Cardiac muscle cell (in vitro differentiated cells and primary cell): Measurements from ENCODE around the gene NF2. TPM values are rescaled to one million over a fixed set of nuclear protein-coding genes. Genes with fewer than 3 reads are reported as not detected.
A peak's percentile ranks its signal among the peaks of the same experiment; 100 is the strongest.
"Not testable (repeated sequence)": the region's sequence is repeated elsewhere in the genome, so short reads cannot be mapped to it uniquely, and the experiment has no call there.

Experiments
- DNase-seq, 2 donors: peaks; one replicate each; pipeline versions ENCODE4 v3.0.0 to v3.0.0-alpha.2; 2010 to 2017; ENCODE audit warnings: low read depth in 1 of 2, low spot score in 1 of 2
- H3K27ac ChIP-seq: fragments of 200-600 bp; sonication (generic); 2 replicates; pipeline ENCODE4 v1.5.1; 2016
- H3K27me3 ChIP-seq: fragments of 200-600 bp; sonication (generic); 2 replicates; pipeline ENCODE4 v1.6.0; 2016; ENCODE audit warnings: control low read depth
- H3K36me3 ChIP-seq: fragments of 200-600 bp; sonication (generic); 2 replicates; pipeline ENCODE4 v1.5.1; 2016; ENCODE audit warnings: control low read depth
- H3K4me1 ChIP-seq: fragments of 200-600 bp; sonication (generic); 2 replicates; pipeline ENCODE4 v1.8.1; 2017; ENCODE audit warnings: low read depth, mild to moderate bottlenecking, mixed run types
- H3K4me3 ChIP-seq: fragments of 200-600 bp; sonication (generic); 2 replicates; pipeline ENCODE4 v1.5.1; 2016; ENCODE audit warnings: mild to moderate bottlenecking
- H3K9me3 ChIP-seq: fragments of 200-600 bp; sonication (generic); 2 replicates; pipeline ENCODE4 v1.5.1; 2017; ENCODE audit warnings: low read depth, mild to moderate bottlenecking, control low read depth
- polyA plus RNA-seq: library from polyadenylated mRNA; unstranded; fragments of >200 nt; fragmentation: Nextera tagmentation; extraction: Ambion mirVana; gene quantifications from 2 replicates; pipeline ENCODE4 v1.2.1, GENCODE V29; 2016
- total RNA-seq: library from RNA; depleted of rRNA; stranded (reverse); fragments of >200 nt; gene quantifications from 2 replicates; pipeline ENCODE4 v1.2.3, GENCODE V29; 2016
- TF ChIP-seq, protein P1 (sequence below): IDR thresholded peaks from 2 replicates; pipeline ENCODE4 v1.5.1; 2012; ENCODE audit warnings: low read depth, mild to moderate bottlenecking, low read length

Gene NF2
- total and polyA plus RNA-seq, 2 experiments from 2014 or later, result 32.8 to 40.2 TPM

DNA sequence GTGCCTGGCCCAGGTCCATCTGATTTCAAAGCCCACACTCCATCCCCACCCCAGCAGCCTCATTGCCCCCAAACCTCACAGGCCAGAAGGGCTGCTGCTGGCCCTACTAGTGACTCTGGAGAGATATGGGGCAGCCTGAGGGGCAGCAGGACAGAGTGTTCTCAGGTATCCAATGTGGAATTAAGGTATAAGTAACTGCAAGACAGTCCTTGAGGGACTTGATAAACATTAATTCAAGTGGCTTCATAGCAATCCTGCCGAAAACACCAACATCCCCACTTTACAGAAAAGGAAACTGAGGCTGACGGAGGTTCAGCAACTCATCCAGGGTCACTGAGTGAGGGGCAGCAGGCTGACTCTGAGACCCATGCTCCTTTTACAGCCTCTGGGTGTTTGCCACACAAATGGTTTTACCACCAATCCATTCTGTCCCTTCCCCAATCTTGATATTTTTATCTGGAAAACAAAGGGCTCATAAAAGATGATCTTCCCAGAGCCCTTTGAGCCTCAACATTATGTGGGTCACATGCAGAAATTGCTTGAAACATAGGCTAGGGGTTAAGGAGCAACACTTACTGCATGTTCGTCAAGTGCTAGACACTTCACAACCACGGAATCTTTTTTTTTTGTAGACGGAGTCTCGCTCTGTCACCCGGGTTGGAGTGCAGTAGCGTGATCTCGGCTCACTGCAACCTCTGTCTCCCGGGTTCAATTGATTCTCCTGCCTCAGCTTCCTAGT lies 24.8 kb upstream of the NF2 start:
- H3K4me1 ChIP-seq, result no peaks in the 10 kb centered on the region
- no peak overlapping the region for H3K27ac ChIP-seq
- H3K36me3 ChIP-seq, result no peaks in the 10 kb centered on the region
- H3K4me3 ChIP-seq, result no peak overlapping the region
- no peaks in the 10 kb centered on the region for H3K9me3 ChIP-seq
- no peak for DNase-seq
- TF ChIP-seq, protein P1, sequence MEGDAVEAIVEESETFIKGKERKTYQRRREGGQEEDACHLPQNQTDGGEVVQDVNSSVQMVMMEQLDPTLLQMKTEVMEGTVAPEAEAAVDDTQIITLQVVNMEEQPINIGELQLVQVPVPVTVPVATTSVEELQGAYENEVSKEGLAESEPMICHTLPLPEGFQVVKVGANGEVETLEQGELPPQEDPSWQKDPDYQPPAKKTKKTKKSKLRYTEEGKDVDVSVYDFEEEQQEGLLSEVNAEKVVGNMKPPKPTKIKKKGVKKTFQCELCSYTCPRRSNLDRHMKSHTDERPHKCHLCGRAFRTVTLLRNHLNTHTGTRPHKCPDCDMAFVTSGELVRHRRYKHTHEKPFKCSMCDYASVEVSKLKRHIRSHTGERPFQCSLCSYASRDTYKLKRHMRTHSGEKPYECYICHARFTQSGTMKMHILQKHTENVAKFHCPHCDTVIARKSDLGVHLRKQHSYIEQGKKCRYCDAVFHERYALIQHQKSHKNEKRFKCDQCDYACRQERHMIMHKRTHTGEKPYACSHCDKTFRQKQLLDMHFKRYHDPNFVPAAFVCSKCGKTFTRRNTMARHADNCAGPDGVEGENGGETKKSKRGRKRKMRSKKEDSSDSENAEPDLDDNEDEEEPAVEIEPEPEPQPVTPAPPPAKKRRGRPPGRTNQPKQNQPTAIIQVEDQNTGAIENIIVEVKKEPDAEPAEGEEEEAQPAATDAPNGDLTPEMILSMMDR, result no peak
- H3K27me3 ChIP-seq, result no peaks in the 10 kb centered on the region

DNA sequence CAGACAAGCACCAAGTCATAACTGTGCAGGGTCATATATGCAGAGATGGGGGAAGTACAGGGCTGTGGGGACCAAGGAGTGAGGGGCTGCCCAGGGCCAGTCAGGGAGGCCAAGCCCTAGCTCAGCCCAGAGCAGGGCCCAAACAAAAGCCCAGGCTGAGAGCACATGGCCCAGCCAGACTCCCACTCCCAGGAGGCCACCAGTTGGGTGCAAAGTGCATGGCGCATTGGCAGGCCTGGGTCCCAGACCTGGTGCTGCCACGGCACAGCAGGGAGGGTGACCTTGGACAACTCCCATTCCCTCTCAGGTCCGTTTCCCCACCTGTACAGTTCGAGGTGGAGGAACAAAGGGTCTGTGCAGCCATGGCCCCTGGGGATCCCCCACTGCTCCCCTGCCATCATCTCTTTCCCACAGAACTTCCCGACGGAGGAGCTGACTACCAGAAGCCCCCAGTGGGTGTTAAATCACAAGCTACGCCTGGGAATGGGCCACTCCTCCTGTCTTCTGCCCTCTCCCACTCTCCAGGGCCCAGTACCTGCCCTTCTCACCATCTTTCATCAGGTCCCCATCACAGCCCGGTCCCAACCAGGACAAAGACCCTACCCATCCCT lies 23.1 kb upstream of the NF2 start:
- Histone ChIP-seq H3K36me3 (no peaks in the 10 kb centered on the region), H3K27ac (peak overlapping the region; percentile 63), H3K27me3 (no peaks in the 10 kb centered on the region), H3K4me1 (no peaks in the 10 kb centered on the region), H3K9me3 (no peaks in the 10 kb centered on the region), H3K4me3 (peak overlapping the region; percentile 59)
- no peak for DNase-seq
- TF ChIP-seq, protein P1, result no peak

DNA sequence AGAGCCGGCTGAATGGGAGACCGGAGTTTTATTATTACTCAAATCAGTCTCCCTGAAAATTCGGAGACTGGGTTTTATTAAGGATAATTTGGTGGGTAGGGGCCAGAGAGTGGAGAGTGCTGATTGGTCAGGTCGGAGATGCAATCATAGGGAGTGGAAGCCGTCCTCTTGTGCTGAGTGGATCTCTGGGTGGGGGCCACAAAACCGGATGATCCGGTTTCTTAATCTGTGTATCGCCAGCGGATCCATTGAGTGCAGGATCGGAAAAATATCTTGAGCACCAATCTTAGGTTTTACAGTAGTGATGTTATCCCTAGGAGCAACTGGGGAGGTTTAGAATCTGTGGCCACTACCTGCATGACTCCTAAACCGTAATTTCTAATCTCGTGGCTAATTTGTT lies 21.6 kb upstream of the NF2 start:
- TF ChIP-seq, protein P1, result no peak
- Histone ChIP-seq H3K9me3 (no peaks in the 10 kb centered on the region), H3K4me1 (no peaks in the 10 kb centered on the region), H3K27me3 (no peaks in the 10 kb centered on the region), H3K27ac (no peak overlapping the region), H3K36me3 (no peaks in the 10 kb centered on the region), H3K4me3 (no peak overlapping the region)
- no peak for DNase-seq

DNA sequence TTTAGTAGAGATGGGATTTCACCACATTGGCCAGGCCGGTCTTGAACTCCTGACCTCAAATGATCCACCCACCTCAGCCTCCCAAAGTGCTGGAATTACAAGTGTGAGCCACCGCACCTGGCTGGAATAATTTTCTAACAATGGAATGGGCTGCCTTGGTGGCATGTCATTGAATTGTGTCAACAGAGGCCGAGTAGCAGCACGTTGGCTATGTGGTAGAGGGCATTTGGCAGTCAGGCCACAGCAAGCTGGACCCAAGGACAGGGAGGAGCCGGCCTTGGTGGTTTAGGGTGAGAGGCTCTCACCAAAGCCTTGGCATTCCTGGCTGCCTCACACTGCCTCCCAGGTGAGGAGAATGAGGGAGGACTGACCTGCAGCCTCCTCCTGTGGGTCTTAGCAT lies 18.5 kb upstream of the NF2 start:
- Histone ChIP-seq H3K4me3 (no peak overlapping the region), H3K4me1 (no peaks in the 10 kb centered on the region), H3K9me3 (no peaks in the 10 kb centered on the region), H3K27me3 (no peaks in the 10 kb centered on the region), H3K27ac (no peak overlapping the region), H3K36me3 (no peaks in the 10 kb centered on the region)
- no peak for DNase-seq
- TF ChIP-seq, protein P1, result no peak

DNA sequence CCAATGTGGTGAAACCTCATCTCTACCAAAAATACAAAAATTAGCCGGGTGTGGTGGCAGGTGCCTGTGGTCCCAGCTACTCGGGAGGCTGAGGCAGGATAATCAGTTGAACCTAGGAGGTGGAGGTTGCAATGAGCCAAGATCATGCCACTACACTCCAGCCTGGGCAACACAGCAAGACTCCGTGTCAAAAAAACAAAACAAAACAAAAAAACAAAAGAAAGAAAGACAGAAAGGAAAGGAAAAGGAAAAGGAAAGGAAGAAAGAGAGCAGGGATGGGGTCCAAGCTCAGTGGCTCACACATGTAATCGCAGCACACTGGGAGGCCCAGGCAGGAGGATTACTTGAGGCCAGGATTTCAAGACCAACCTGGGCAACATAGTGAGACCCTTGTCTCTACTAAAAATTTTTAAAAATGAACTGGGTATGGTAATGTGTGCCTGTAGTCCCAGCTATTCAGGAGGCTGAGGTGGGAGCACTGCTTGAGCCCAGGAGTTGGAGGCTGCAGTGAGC lies 17.2 kb upstream of the NF2 start:
- H3K4me3 ChIP-seq, H3K27me3 ChIP-seq, H3K9me3 ChIP-seq, H3K27ac ChIP-seq, DNase-seq, H3K4me1 ChIP-seq, H3K36me3 ChIP-seq: not testable (repeated sequence)
